ENCODE measurements around the gene ACOT7.

DNA sequence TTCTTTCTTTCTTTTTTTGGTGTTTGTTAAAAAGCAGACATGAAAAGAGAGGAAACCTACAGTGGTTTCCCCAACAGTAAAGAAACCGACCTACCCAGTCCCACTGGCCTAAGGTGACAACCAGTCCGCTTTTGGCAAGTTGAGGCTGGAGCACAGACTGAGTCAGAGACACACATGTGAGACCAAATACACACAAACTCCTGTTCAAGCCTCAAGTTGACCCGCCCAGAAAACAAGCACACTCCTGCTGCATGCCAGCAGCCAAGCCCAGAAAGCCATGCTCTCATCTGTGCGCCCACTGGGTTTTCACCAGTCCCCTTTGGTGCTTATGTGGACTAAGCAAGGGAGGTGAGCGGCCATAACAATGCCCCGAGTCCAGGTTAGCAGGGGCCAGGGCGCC is 68.1 kb downstream of the ACOT7 start:
- TF ChIP-seq POLR2A (IDR thresholded peaks at IDR 0.05; ENCODE audit: low read depth, low read length) = no peak
- no peak for TF ChIP-seq POLR2AphosphoS5 (IDR thresholded peaks at IDR 0.05; ENCODE audit: low read depth, low read length)
- no peak for TF ChIP-seq POU2F2 (IDR thresholded peaks at IDR 0.05; ENCODE audit: low read depth, low read length)
- TF ChIP-seq TAF1 (IDR thresholded peaks at IDR 0.05; ENCODE audit: low read depth, low read length) = no peak
- no peak for TF ChIP-seq SPI1 (IDR thresholded peaks at IDR 0.05; ENCODE audit: low read depth, low read length)

Data from GM12891 (cell line).